WTC11 (cell line): ENCODE data around the gene PAEP. TPM values are rescaled to one million over a fixed set of nuclear protein-coding genes. Genes with fewer than 3 reads are reported as not detected.

Experiments
- ATAC-seq: fragments of 200-7000 bp; cut with Tn5 transposase; 2 replicates; pipeline ENCODE4 v1.10.0; 2021; ENCODE audit warnings: mild to moderate bottlenecking, moderate library complexity
- CTCF ChIA-PET: fragments of 300-600 bp; sonication (Branson Sonifier 250); formaldehyde crosslinking; loops from one replicate; lab custom pipeline; 2021; ENCODE audit warnings: antibody characterized with exemption; lab: Charles Lee
- POLR2A ChIA-PET: fragments of 350-600 bp; sonication (Branson Sonifier 250); formaldehyde crosslinking; loops from one replicate; lab custom pipeline; 2021; ENCODE audit warnings: antibody characterized with exemption; lab: Charles Lee
- DNase-seq: peaks from one replicate; pipeline ENCODE4 v3.0.0; 2021; ENCODE audit warnings: low spot score
- H3K27ac Mint-ChIP-seq: 2 replicates; pipeline ENCODE4 v1.8.0; 2021; ENCODE audit warnings: mixed read lengths
- H3K27me3 Mint-ChIP-seq: 2 replicates; pipeline ENCODE4 v1.8.0; 2021; ENCODE audit warnings: low read depth, mild to moderate bottlenecking, moderate library complexity, mixed read lengths
- H3K36me3 Mint-ChIP-seq: 2 replicates; pipeline ENCODE4 v1.8.0; 2021; ENCODE audit warnings: mixed read lengths
- H3K4me1 Mint-ChIP-seq: 2 replicates; pipeline ENCODE4 v1.8.0; 2022; ENCODE audit warnings: mixed read lengths
- H3K4me3 Mint-ChIP-seq: 2 replicates; pipeline ENCODE4 v1.8.0; 2021; ENCODE audit warnings: mild to moderate bottlenecking, moderate library complexity, mixed read lengths
- H3K9me3 Mint-ChIP-seq: 2 replicates; pipeline ENCODE4 v1.8.0; 2021; ENCODE audit warnings: mixed read lengths
- FOXP4 ChIP-seq: sonication (generic); formaldehyde crosslinking; IDR thresholded peaks from 2 replicates; pipeline ENCODE4 v1.8.0; 2022; ENCODE audit warnings: mild to moderate bottlenecking, missing genetic modification reagents
- GABPB1 ChIP-seq: sonication (generic); formaldehyde crosslinking; IDR thresholded peaks from 2 replicates; pipeline ENCODE4 v1.8.1; 2023; ENCODE audit warnings: mild to moderate bottlenecking, missing genetic modification reagents
- HMGXB4 ChIP-seq: sonication (generic); formaldehyde crosslinking; IDR thresholded peaks from 2 replicates; pipeline ENCODE4 v1.8.1; 2023; ENCODE audit warnings: mild to moderate bottlenecking, moderate library complexity, missing genetic modification reagents
- MLX ChIP-seq: sonication (generic); formaldehyde crosslinking; IDR thresholded peaks from 2 replicates; pipeline ENCODE4 v1.8.1; 2023; ENCODE audit warnings: mild to moderate bottlenecking, missing genetic modification reagents, moderate library complexity
- SMAD4 ChIP-seq: sonication (generic); formaldehyde crosslinking; IDR thresholded peaks from 2 replicates; pipeline ENCODE4 v1.8.0; 2022; ENCODE audit warnings: mild to moderate bottlenecking, missing genetic modification reagents
- USF1 ChIP-seq: sonication (generic); formaldehyde crosslinking; IDR thresholded peaks from 2 replicates; pipeline ENCODE4 v1.8.0; 2022; ENCODE audit warnings: mild to moderate bottlenecking, missing genetic modification reagents
- ZMAT4 ChIP-seq: fragments of 250-450 bp; sonication (Bioruptor Pico); IDR thresholded peaks from 2 replicates; pipeline ENCODE4 v1.9.0; 2021; ENCODE audit warnings: mild to moderate bottlenecking
- ZNF232 ChIP-seq: sonication (generic); formaldehyde crosslinking; IDR thresholded peaks from 2 replicates; pipeline ENCODE4 v1.8.0; 2022; ENCODE audit warnings: mild to moderate bottlenecking, missing genetic modification reagents
- ZNF281 ChIP-seq: sonication (generic); formaldehyde crosslinking; IDR thresholded peaks from 2 replicates; pipeline ENCODE4 v1.8.0; 2023; ENCODE audit warnings: mild to moderate bottlenecking, missing genetic modification reagents
- ZNF317 ChIP-seq: sonication (generic); formaldehyde crosslinking; IDR thresholded peaks from 2 replicates; pipeline ENCODE4 v1.8.1; 2023; ENCODE audit warnings: low read depth, mild to moderate bottlenecking, moderate library complexity, missing genetic modification reagents, borderline replicate concordance
- ZNF423 ChIP-seq: fragments of 250-450 bp; sonication (Bioruptor Pico); IDR thresholded peaks from 2 replicates; pipeline ENCODE4 v2.1.2; 2022; ENCODE audit warnings: mild to moderate bottlenecking, moderate library complexity
- ZNF425 ChIP-seq: fragments of 250-450 bp; sonication (Bioruptor Pico); conservative IDR thresholded peaks from 2 replicates; pipeline ENCODE4 v1.9.0; 2021; ENCODE audit warnings: mild to moderate bottlenecking
- ZSCAN18 ChIP-seq: fragments of 250-450 bp; sonication (Bioruptor Pico); IDR thresholded peaks from 2 replicates; pipeline ENCODE4 v2.1.2; 2022; ENCODE audit warnings: mild to moderate bottlenecking, moderate library complexity
- total RNA-seq: library from RNA; stranded (reverse); gene quantifications from 3 replicates; pipeline ENCODE4 v1.2.3, GENCODE V29; 2021

The PAEP gene
- total RNA-seq, 1 experiment from 2014 or later: not detected

GRCh38 chr9:135516132-135516860 is 45.3 kb upstream of the PAEP start (continued):
- TF ChIP-seq ZSCAN18 (CRISPR knock-in tag) (no peak), USF1 (no peak)

- ChIA-PET POLR2A (no interaction called here), CTCF (interaction anchor here (1.4 kb wide), 1 partner anchor 10 kb away, joined by 4 read pairs; no protein-coding TSS in a partner anchor)
- TF ChIP-seq ZNF425 (CRISPR knock-in tag) (no peak), ZMAT4 (CRISPR knock-in tag) (no peak), SMAD4 (CRISPR knock-in tag) (no peak), ZNF232 (no peak)
- H3K4me1 Mint-ChIP-seq: peaks cover 2% of the 10 kb centered on the region; the same call in 1 of the 2 replicates
- H3K9me3 Mint-ChIP-seq: peaks cover 7% of the 10 kb centered on the region
- no peaks in the 10 kb centered on the region for H3K27me3 Mint-ChIP-seq
- no peak overlapping the region for H3K4me3 Mint-ChIP-seq
- no peaks in the 10 kb centered on the region for H3K36me3 Mint-ChIP-seq
- ATAC-seq: no peak
- no peak overlapping the region for H3K27ac Mint-ChIP-seq
- DNase-seq: no peak
These were observed 44.1 kb upstream of the PAEP start for GRCh38 chr9:135517407-135517822.

- Mint-ChIP-seq H3K4me1 (peaks cover 6% of the 10 kb centered on the region), H3K27ac (no peak overlapping the region), H3K4me3 (no peak overlapping the region), H3K27me3 (no peaks in the 10 kb centered on the region), H3K9me3 (peaks cover 7% of the 10 kb centered on the region), H3K36me3 (no peaks in the 10 kb centered on the region)
- ATAC-seq (no peak), DNase-seq (no peak)
- TF ChIP-seq FOXP4 (CRISPR knock-in tag): no peak
- TF ChIP-seq ZNF317 (CRISPR knock-in tag): peak; percentile 61; the same call in 1 of the 2 replicates
- CTCF ChIA-PET: interaction anchor here (0.6 kb wide), 1 partner anchor 212 kb away, joined by 5 read pairs; no protein-coding TSS in a partner anchor
- POLR2A ChIA-PET: no interaction called here
These were observed 42.2 kb upstream of the PAEP start for GRCh38 chr9:135519179-135519971.

- CTCF ChIA-PET: no interaction called here
- H3K36me3 Mint-ChIP-seq: no peaks in the 10 kb centered on the region
- H3K9me3 Mint-ChIP-seq: peaks cover 7% of the 10 kb centered on the region
- H3K4me1 Mint-ChIP-seq: peaks cover 6% of the 10 kb centered on the region
- no peak within 1 kb of the TSS for H3K4me3 Mint-ChIP-seq
- no peak within 1 kb of the TSS for H3K27ac Mint-ChIP-seq
- H3K27me3 Mint-ChIP-seq: no peaks in the 10 kb centered on the region
- POLR2A ChIA-PET: no interaction called here
- ATAC-seq (no peak), DNase-seq (no peak)
- TF ChIP-seq ZNF232: no peak
- TF ChIP-seq HMGXB4: no peak
- TF ChIP-seq GABPB1 (CRISPR knock-in tag): no peak
- TF ChIP-seq ZNF281 (CRISPR knock-in tag): no peak
- TF ChIP-seq MLX: no peak
- no peak for TF ChIP-seq ZNF423 (CRISPR knock-in tag)
These were observed 40.5 kb upstream of the PAEP start, which contains the start of gene LCN1 for GRCh38 chr9:135520916-135521607. Gene LCN1, plus strand, starts transcription at chr9:135521440. Its CDS starts 58 bp downstream, at chr9:135521498.
